ENCODE data around the gene BRK1. TPM values are rescaled to one million over a fixed set of nuclear protein-coding genes. Genes with fewer than 3 reads are reported as not detected.
"Not testable (repeated sequence)": the region's sequence is repeated elsewhere in the genome, so short reads cannot be mapped to it uniquely, and the experiment has no call there.

The BRK1 gene
- total RNA-seq, 1 donor from 2014 or later: 203 TPM

DNA sequence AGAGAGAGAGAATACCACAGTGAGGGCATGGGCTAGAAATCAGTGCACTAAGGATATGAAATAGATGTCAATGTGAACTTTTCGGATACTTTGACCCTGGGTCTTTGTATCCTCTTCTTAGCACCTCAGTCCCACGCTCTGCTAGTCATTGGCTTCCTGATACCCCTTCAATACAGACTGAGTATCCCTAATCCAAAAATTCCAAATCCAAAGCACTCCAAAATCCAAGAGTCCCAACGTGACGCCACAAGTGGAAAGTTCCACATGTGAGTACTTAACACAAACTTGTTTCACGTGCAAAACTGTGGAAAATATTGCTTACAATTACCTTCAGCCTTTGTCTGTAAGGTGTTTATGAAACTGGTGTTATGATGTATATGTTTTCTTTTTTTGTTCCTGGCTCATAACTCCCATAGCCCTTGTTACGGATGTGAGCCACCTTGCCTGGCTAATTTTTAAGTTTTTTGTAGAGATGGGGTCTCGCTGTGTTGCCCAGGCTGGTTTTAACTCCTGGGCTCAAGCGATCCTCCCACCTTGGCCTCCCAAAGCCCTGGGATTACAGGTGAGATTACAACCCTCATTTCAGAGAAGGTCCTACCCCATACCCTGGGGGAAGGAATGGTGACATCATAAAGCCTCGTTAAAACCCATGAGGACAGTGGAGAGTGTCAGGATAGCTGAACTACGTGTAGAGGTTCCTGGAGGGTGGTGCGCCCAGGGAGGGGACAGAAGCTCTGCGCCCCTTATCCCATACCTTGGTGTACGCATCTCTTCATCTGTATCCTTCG is 39.1 kb downstream of the BRK1 start:
- TF ChIP-seq, protein P1, sequence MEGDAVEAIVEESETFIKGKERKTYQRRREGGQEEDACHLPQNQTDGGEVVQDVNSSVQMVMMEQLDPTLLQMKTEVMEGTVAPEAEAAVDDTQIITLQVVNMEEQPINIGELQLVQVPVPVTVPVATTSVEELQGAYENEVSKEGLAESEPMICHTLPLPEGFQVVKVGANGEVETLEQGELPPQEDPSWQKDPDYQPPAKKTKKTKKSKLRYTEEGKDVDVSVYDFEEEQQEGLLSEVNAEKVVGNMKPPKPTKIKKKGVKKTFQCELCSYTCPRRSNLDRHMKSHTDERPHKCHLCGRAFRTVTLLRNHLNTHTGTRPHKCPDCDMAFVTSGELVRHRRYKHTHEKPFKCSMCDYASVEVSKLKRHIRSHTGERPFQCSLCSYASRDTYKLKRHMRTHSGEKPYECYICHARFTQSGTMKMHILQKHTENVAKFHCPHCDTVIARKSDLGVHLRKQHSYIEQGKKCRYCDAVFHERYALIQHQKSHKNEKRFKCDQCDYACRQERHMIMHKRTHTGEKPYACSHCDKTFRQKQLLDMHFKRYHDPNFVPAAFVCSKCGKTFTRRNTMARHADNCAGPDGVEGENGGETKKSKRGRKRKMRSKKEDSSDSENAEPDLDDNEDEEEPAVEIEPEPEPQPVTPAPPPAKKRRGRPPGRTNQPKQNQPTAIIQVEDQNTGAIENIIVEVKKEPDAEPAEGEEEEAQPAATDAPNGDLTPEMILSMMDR (IDR thresholded peaks at IDR 0.05; ENCODE audit: unreplicated experiment): no peak
- no peaks in the 10 kb centered on the region for H3K9me3 Mint-ChIP-seq (ENCODE audit: unreplicated experiment)
- H3K27me3 Mint-ChIP-seq (ENCODE audit: unreplicated experiment): peaks cover 1% of the 10 kb centered on the region
- no peak overlapping the region for H3K27ac Mint-ChIP-seq (ENCODE audit: unreplicated experiment)
- H3K4me3 Mint-ChIP-seq (ENCODE audit: unreplicated experiment): no peak overlapping the region
- peaks cover 28% of the 10 kb centered on the region for H3K36me3 Mint-ChIP-seq (ENCODE audit: low read depth, unreplicated experiment)
- no peak for DNase-seq (ENCODE audit: low spot score)
- H3K4me1 Mint-ChIP-seq (ENCODE audit: unreplicated experiment): no peaks in the 10 kb centered on the region

DNA sequence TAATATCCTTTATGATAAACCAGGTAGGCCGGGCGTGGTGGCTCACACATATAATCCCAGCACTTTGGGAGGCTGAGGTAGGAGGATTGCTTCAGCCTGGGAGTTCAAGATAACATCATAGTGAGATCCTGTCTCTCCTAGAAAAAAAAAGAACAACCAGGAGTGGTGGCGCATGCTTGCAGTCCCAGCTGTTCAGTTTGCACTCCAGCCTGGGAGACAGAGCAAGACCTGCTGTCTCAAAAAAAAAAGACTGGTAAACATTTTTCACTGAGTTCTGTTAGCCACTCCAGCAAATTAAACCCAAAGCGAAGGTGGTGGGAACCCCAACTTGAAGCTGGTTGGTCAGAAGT is 39.6 kb downstream of the BRK1 start:
- TF ChIP-seq, protein P1 (IDR thresholded peaks at IDR 0.05; ENCODE audit: unreplicated experiment): no peak
- Mint-ChIP-seq H3K27me3 (ENCODE audit: unreplicated experiment) (peaks cover 1% of the 10 kb centered on the region), H3K4me3 (ENCODE audit: unreplicated experiment) (no peak overlapping the region), H3K36me3 (ENCODE audit: low read depth, unreplicated experiment) (peaks cover 22% of the 10 kb centered on the region), H3K27ac (ENCODE audit: unreplicated experiment) (no peak overlapping the region), H3K9me3 (ENCODE audit: unreplicated experiment) (no peaks in the 10 kb centered on the region), H3K4me1 (ENCODE audit: unreplicated experiment) (no peaks in the 10 kb centered on the region)
- DNase-seq (ENCODE audit: low spot score): no peak

DNA sequence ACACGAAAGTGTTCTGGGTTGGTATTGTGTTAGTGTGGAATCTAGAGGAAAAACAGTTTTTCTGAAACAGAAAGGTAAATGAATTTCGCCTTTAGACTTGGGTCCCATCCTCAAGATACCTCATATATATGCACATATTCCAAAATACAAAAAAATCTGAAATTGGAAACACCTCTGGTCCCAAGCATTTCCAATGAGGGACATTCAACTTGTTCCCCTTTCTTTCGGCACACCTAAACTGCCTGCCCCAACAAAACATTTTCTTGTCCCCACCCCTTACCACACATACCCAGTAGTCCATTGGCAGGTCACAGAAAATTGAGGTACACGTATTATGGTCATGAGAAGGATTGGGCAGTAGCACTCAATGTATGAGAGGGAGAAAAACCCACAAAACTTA is 40.2 kb downstream of the BRK1 start:
- TF ChIP-seq, protein P1 (IDR thresholded peaks at IDR 0.05; ENCODE audit: unreplicated experiment): no peak
- DNase-seq (ENCODE audit: low spot score): no peak
- peaks cover 1% of the 10 kb centered on the region for H3K27me3 Mint-ChIP-seq (ENCODE audit: unreplicated experiment)
- H3K4me1 Mint-ChIP-seq (ENCODE audit: unreplicated experiment): no peaks in the 10 kb centered on the region
- H3K27ac Mint-ChIP-seq (ENCODE audit: unreplicated experiment): no peak overlapping the region
- no peak overlapping the region for H3K4me3 Mint-ChIP-seq (ENCODE audit: unreplicated experiment)
- peaks cover 17% of the 10 kb centered on the region for H3K36me3 Mint-ChIP-seq (ENCODE audit: low read depth, unreplicated experiment)
- H3K9me3 Mint-ChIP-seq (ENCODE audit: unreplicated experiment): no peaks in the 10 kb centered on the region

DNA sequence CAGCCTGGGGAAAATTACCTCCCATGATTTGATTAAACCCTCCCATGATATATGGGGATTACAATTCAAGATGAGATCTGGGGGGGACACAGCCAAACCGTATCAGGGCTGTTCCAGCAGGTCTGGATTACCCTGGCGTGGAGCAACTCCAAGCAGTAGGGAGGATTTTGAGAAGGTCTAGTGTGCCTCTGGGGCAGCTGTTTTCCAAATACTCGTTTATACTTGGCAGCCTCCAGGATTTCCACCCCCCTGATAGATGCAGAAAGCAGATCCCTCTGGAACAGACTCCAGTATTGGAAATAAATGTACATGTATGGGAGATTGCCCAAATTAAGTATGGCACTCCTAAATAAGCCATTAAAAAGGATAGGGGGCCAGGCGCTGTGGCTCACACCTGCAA is 41.6 kb downstream of the BRK1 start:
- H3K36me3 Mint-ChIP-seq (ENCODE audit: low read depth, unreplicated experiment): peaks cover 11% of the 10 kb centered on the region
- H3K27ac Mint-ChIP-seq (ENCODE audit: unreplicated experiment): no peak overlapping the region
- TF ChIP-seq, protein P1 (IDR thresholded peaks at IDR 0.05; ENCODE audit: unreplicated experiment): no peak
- no peak for DNase-seq (ENCODE audit: low spot score)
- H3K9me3 Mint-ChIP-seq (ENCODE audit: unreplicated experiment): no peaks in the 10 kb centered on the region
- H3K27me3 Mint-ChIP-seq (ENCODE audit: unreplicated experiment): peaks cover 1% of the 10 kb centered on the region
- no peak overlapping the region for H3K4me3 Mint-ChIP-seq (ENCODE audit: unreplicated experiment)
- H3K4me1 Mint-ChIP-seq (ENCODE audit: unreplicated experiment): no peaks in the 10 kb centered on the region

DNA sequence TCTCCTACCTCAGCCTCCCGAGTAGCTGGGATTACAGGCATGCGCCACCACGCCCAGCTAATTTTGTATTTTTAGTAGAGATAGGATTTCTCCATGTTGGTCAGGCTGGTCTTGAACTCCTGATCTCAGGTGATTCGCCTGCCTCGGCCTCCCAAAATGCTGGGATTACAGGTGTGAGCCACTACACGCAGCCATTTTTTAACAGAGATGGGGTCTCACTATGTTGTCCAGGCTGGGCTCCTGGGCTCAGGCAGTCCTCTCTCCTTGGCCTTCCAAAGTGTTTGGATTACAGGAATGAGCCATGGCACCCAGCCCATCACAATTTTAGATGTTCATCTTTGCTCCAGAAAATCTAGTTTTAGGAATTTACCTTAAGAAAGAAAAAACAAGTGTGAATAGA is 43.1 kb downstream of the BRK1 start:
- not testable (repeated sequence) for DNase-seq (ENCODE audit: low spot score); H3K9me3 Mint-ChIP-seq (ENCODE audit: unreplicated experiment); H3K36me3 Mint-ChIP-seq (ENCODE audit: low read depth, unreplicated experiment); H3K4me3 Mint-ChIP-seq (ENCODE audit: unreplicated experiment); H3K27me3 Mint-ChIP-seq (ENCODE audit: unreplicated experiment); H3K27ac Mint-ChIP-seq (ENCODE audit: unreplicated experiment); H3K4me1 Mint-ChIP-seq (ENCODE audit: unreplicated experiment)

Measured in endothelial cell (in vitro differentiated cells).